Stimulated activated CD4-positive, alpha-beta T cell treated with anti-CD3 and anti-CD28 coated beads, Interleukin-15, amount 100 ng/mL, for 24 hours (primary cell): ENCODE data around the gene PGAM5.
A peak's percentile ranks its signal among the peaks of the same experiment; 100 is the strongest.

Experiments used
- DNase-seq: peaks from one replicate; pipeline ENCODE4 v3.0.0-alpha.2; 2020

The PGAM5 gene

GRCh38 chr12:132710405-132711079, at the start of gene PGAM5:
PGAM5 (plus strand) TSS chr12:132710842; CDS start chr12:132710877, 35 bp downstream.
- DNase-seq = peak; percentile 89

- DNase-seq = no peak
Observed at GRCh38 chr12:132660996-132661395, 49.6 kb upstream of the PGAM5 start.

- DNase-seq = no peak
Observed at GRCh38 chr12:132661972-132662371, 48.7 kb upstream of the PGAM5 start.

GRCh38 chr12:132662901-132663755, 47.5 kb upstream of the PGAM5 start:
- no peak for DNase-seq

GRCh38 chr12:132664206-132665148, 46.2 kb upstream of the PGAM5 start:
- DNase-seq = no peak

GRCh38 chr12:132665149-132665491, 45.5 kb upstream of the PGAM5 start:
- no peak for DNase-seq

GRCh38 chr12:132665794-132666193, 44.8 kb upstream of the PGAM5 start:
- DNase-seq = no peak

GRCh38 chr12:132668191-132669088, 42.2 kb upstream of the PGAM5 start:
- DNase-seq = no peak

GRCh38 chr12:132669166-132669879, 41.3 kb upstream of the PGAM5 start:
- DNase-seq = no peak

- no peak for DNase-seq
Observed at GRCh38 chr12:132672116-132672515, 38.5 kb upstream of the PGAM5 start.

GRCh38 chr12:132672678-132673077, 38.0 kb upstream of the PGAM5 start:
- no peak for DNase-seq

- no peak for DNase-seq
Observed at GRCh38 chr12:132673288-132674179, 37.1 kb upstream of the PGAM5 start.

- no peak for DNase-seq
Observed at GRCh38 chr12:132674561-132674960, 36.1 kb upstream of the PGAM5 start.

GRCh38 chr12:132675757-132676432, 34.7 kb upstream of the PGAM5 start:
- no peak for DNase-seq

GRCh38 chr12:132677492-132677891, 33.1 kb upstream of the PGAM5 start:
- DNase-seq = no peak

GRCh38 chr12:132685400-132685799, 25.2 kb upstream of the PGAM5 start:
- no peak for DNase-seq

- no peak for DNase-seq
Observed at GRCh38 chr12:132686825-132687210, 23.8 kb upstream of the PGAM5 start.

- peak; percentile 98 for DNase-seq
Observed at GRCh38 chr12:132687211-132688164, 23.2 kb upstream of the PGAM5 start, which contains the start of the genes POLE and PXMP2. POLE (minus strand) TSS chr12:132687342; CDS start chr12:132687315, 27 bp downstream. PXMP2 (plus strand) TSS chr12:132687587; CDS start chr12:132687671, 84 bp downstream.
